ENCODE measurements around the gene HOXC11.

HOXC11 gene

GRCh38 chr12:53996240-53997203 lies 23.6 kb downstream of the HOXC11 start:
- H3K4me1 ChIP-seq (ENCODE audit: control insufficient read depth, insufficient read depth, low read length), result no peaks in the 10 kb centered on the region
- no peak overlapping the region for H3K9ac ChIP-seq (ENCODE audit: low read depth, low read length)
- no peaks in the 10 kb centered on the region for H3K36me3 ChIP-seq (ENCODE audit: control insufficient read depth, insufficient read depth, low read length)
- peak overlapping the region; percentile 32 for H3K4me3 ChIP-seq (ENCODE audit: low read depth, low read length)
- no peaks in the 10 kb centered on the region for H3K9me3 ChIP-seq (ENCODE audit: control insufficient read depth, insufficient read depth, low read length)
- H3K27me3 ChIP-seq (ENCODE audit: control insufficient read depth, insufficient read depth, low read length), result peaks cover 100% of the 10 kb centered on the region

GRCh38 chr12:53997204-53998109 lies 24.5 kb downstream of the HOXC11 start:
- Histone ChIP-seq H3K4me3 (ENCODE audit: low read depth, low read length) (peak overlapping the region; percentile 22), H3K27me3 (ENCODE audit: control insufficient read depth, insufficient read depth, low read length) (peaks cover 100% of the 10 kb centered on the region), H3K36me3 (ENCODE audit: control insufficient read depth, insufficient read depth, low read length) (no peaks in the 10 kb centered on the region), H3K9ac (ENCODE audit: low read depth, low read length) (no peak overlapping the region), H3K4me1 (ENCODE audit: control insufficient read depth, insufficient read depth, low read length) (no peaks in the 10 kb centered on the region), H3K9me3 (ENCODE audit: control insufficient read depth, insufficient read depth, low read length) (no peaks in the 10 kb centered on the region)

- Histone ChIP-seq H3K4me1 (ENCODE audit: control insufficient read depth, insufficient read depth, low read length) (no peaks in the 10 kb centered on the region), H3K27me3 (ENCODE audit: control insufficient read depth, insufficient read depth, low read length) (peaks cover 100% of the 10 kb centered on the region), H3K36me3 (ENCODE audit: control insufficient read depth, insufficient read depth, low read length) (no peaks in the 10 kb centered on the region), H3K9me3 (ENCODE audit: control insufficient read depth, insufficient read depth, low read length) (no peaks in the 10 kb centered on the region), H3K4me3 (ENCODE audit: low read depth, low read length) (peak overlapping the region; percentile 22), H3K9ac (ENCODE audit: low read depth, low read length) (no peak overlapping the region)
Observed at GRCh38 chr12:53998110-53998899, 25.4 kb downstream of the HOXC11 start.

GRCh38 chr12:53998900-53999236 lies 25.9 kb downstream of the HOXC11 start:
- Histone ChIP-seq H3K36me3 (ENCODE audit: control insufficient read depth, insufficient read depth, low read length) (no peaks in the 10 kb centered on the region), H3K27me3 (ENCODE audit: control insufficient read depth, insufficient read depth, low read length) (peaks cover 100% of the 10 kb centered on the region), H3K9me3 (ENCODE audit: control insufficient read depth, insufficient read depth, low read length) (no peaks in the 10 kb centered on the region), H3K4me3 (ENCODE audit: low read depth, low read length) (no peak overlapping the region), H3K9ac (ENCODE audit: low read depth, low read length) (no peak overlapping the region), H3K4me1 (ENCODE audit: control insufficient read depth, insufficient read depth, low read length) (no peaks in the 10 kb centered on the region)

- Histone ChIP-seq H3K4me3 (ENCODE audit: low read depth, low read length) (peak overlapping the region; percentile 32), H3K4me1 (ENCODE audit: control insufficient read depth, insufficient read depth, low read length) (no peaks in the 10 kb centered on the region), H3K9me3 (ENCODE audit: control insufficient read depth, insufficient read depth, low read length) (no peaks in the 10 kb centered on the region), H3K9ac (ENCODE audit: low read depth, low read length) (no peak overlapping the region), H3K27me3 (ENCODE audit: control insufficient read depth, insufficient read depth, low read length) (peaks cover 100% of the 10 kb centered on the region), H3K36me3 (ENCODE audit: control insufficient read depth, insufficient read depth, low read length) (no peaks in the 10 kb centered on the region)
Observed at GRCh38 chr12:53999559-54000115, 26.7 kb downstream of the HOXC11 start.

GRCh38 chr12:54000116-54001114 lies 27.5 kb downstream of the HOXC11 start, which contains the start of gene HOXC9:
Gene HOXC9 (plus strand): TSS chr12:54000161. CDS start chr12:54000189, 28 bp downstream.
- H3K9me3 ChIP-seq (ENCODE audit: control insufficient read depth, insufficient read depth, low read length), result no peaks in the 10 kb centered on the region
- peaks cover 100% of the 10 kb centered on the region for H3K27me3 ChIP-seq (ENCODE audit: control insufficient read depth, insufficient read depth, low read length)
- no peaks in the 10 kb centered on the region for H3K36me3 ChIP-seq (ENCODE audit: control insufficient read depth, insufficient read depth, low read length)
- H3K4me3 ChIP-seq (ENCODE audit: low read depth, low read length), result peak within 1 kb of the TSS; percentile 32
- H3K9ac ChIP-seq (ENCODE audit: low read depth, low read length), result no peak within 1 kb of the TSS
- H3K4me1 ChIP-seq (ENCODE audit: control insufficient read depth, insufficient read depth, low read length), result no peaks in the 10 kb centered on the region

- peaks cover 100% of the 10 kb centered on the region for H3K27me3 ChIP-seq (ENCODE audit: control insufficient read depth, insufficient read depth, low read length)
- H3K4me3 ChIP-seq (ENCODE audit: low read depth, low read length), result no peak overlapping the region
- no peaks in the 10 kb centered on the region for H3K4me1 ChIP-seq (ENCODE audit: control insufficient read depth, insufficient read depth, low read length)
- no peaks in the 10 kb centered on the region for H3K36me3 ChIP-seq (ENCODE audit: control insufficient read depth, insufficient read depth, low read length)
- H3K9me3 ChIP-seq (ENCODE audit: control insufficient read depth, insufficient read depth, low read length), result no peaks in the 10 kb centered on the region
- no peak overlapping the region for H3K9ac ChIP-seq (ENCODE audit: low read depth, low read length)
Observed at GRCh38 chr12:54001283-54002187, 28.6 kb downstream of the HOXC11 start.

- no peaks in the 10 kb centered on the region for H3K36me3 ChIP-seq (ENCODE audit: control insufficient read depth, insufficient read depth, low read length)
- no peak overlapping the region for H3K9ac ChIP-seq (ENCODE audit: low read depth, low read length)
- H3K9me3 ChIP-seq (ENCODE audit: control insufficient read depth, insufficient read depth, low read length), result no peaks in the 10 kb centered on the region
- peaks cover 100% of the 10 kb centered on the region for H3K27me3 ChIP-seq (ENCODE audit: control insufficient read depth, insufficient read depth, low read length)
- H3K4me1 ChIP-seq (ENCODE audit: control insufficient read depth, insufficient read depth, low read length), result no peaks in the 10 kb centered on the region
- H3K4me3 ChIP-seq (ENCODE audit: low read depth, low read length), result peak overlapping the region; percentile 5
Observed at GRCh38 chr12:54002278-54002914, 29.5 kb downstream of the HOXC11 start.

- Histone ChIP-seq H3K4me1 (ENCODE audit: control insufficient read depth, insufficient read depth, low read length) (no peaks in the 10 kb centered on the region), H3K27me3 (ENCODE audit: control insufficient read depth, insufficient read depth, low read length) (peaks cover 100% of the 10 kb centered on the region), H3K9me3 (ENCODE audit: control insufficient read depth, insufficient read depth, low read length) (no peaks in the 10 kb centered on the region), H3K4me3 (ENCODE audit: low read depth, low read length) (no peak overlapping the region), H3K9ac (ENCODE audit: low read depth, low read length) (no peak overlapping the region), H3K36me3 (ENCODE audit: control insufficient read depth, insufficient read depth, low read length) (no peaks in the 10 kb centered on the region)
Observed at GRCh38 chr12:54002915-54003389, 30.0 kb downstream of the HOXC11 start.

All from iPS-15b (cell line).